ENCODE results near the gene TMEM14A.

TMEM14A gene

GRCh38 chr6:52718550-52718949, 47.6 kb downstream of the TMEM14A start:
- no peak for DNase-seq (ENCODE audit: low read depth in 1 of 2, low spot score in 1 of 2)
- TF ChIP-seq JUND (IDR thresholded peaks at IDR 0.05; ENCODE audit: low read depth): no peak
- in situ Hi-C loops (cut with HindIII; ENCODE audit: low pct_unique_long_range_greater_than_20kb, low sequenced_read_pairs): no loop called here

GRCh38 chr6:52720321-52720720, 49.4 kb downstream of the TMEM14A start:
- in situ Hi-C loops (cut with HindIII; ENCODE audit: low pct_unique_long_range_greater_than_20kb, low sequenced_read_pairs): no loop called here
- no peak for TF ChIP-seq JUND (IDR thresholded peaks at IDR 0.05; ENCODE audit: low read depth)
- no peak for DNase-seq (ENCODE audit: low read depth in 1 of 2, low spot score in 1 of 2)

- DNase-seq (ENCODE audit: low read depth in 1 of 2, low spot score in 1 of 2): peak in 1 of 2 experiments; percentile 25
- in situ Hi-C loops (cut with HindIII; ENCODE audit: low pct_unique_long_range_greater_than_20kb, low sequenced_read_pairs): no loop called here
- TF ChIP-seq JUND (IDR thresholded peaks at IDR 0.05; ENCODE audit: low read depth): no peak
Measured at GRCh38 chr6:52724042-52724405, 53.1 kb downstream of the TMEM14A start.

GRCh38 chr6:52724406-52725121, 53.7 kb downstream of the TMEM14A start:
- in situ Hi-C loops (cut with HindIII; ENCODE audit: low pct_unique_long_range_greater_than_20kb, low sequenced_read_pairs): no loop called here
- peak; percentile 45 to 87 for DNase-seq (ENCODE audit: low read depth in 1 of 2, low spot score in 1 of 2)
- no peak for TF ChIP-seq JUND (IDR thresholded peaks at IDR 0.05; ENCODE audit: low read depth)

GRCh38 chr6:52725143-52725534, 54.2 kb downstream of the TMEM14A start:
- no peak for TF ChIP-seq JUND (IDR thresholded peaks at IDR 0.05; ENCODE audit: low read depth)
- in situ Hi-C loops (cut with HindIII; ENCODE audit: low pct_unique_long_range_greater_than_20kb, low sequenced_read_pairs): no loop called here
- peak in 1 of 2 experiments; percentile 42 for DNase-seq (ENCODE audit: low read depth in 1 of 2, low spot score in 1 of 2)

GRCh38 chr6:52725535-52726192, 54.8 kb downstream of the TMEM14A start:
- in situ Hi-C loops (cut with HindIII; ENCODE audit: low pct_unique_long_range_greater_than_20kb, low sequenced_read_pairs): no loop called here
- peak in 1 of 2 experiments; percentile 73 for DNase-seq (ENCODE audit: low read depth in 1 of 2, low spot score in 1 of 2)
- TF ChIP-seq JUND (IDR thresholded peaks at IDR 0.05; ENCODE audit: low read depth): no peak

GRCh38 chr6:52726193-52726542, 55.3 kb downstream of the TMEM14A start:
- DNase-seq (ENCODE audit: low read depth in 1 of 2, low spot score in 1 of 2): no peak

GRCh38 chr6:52726741-52727535, 56.0 kb downstream of the TMEM14A start:
- no peak for DNase-seq (ENCODE audit: low read depth in 1 of 2, low spot score in 1 of 2)
- in situ Hi-C loops (cut with HindIII; ENCODE audit: low pct_unique_long_range_greater_than_20kb, low sequenced_read_pairs): no loop called here
- no peak for TF ChIP-seq JUND (IDR thresholded peaks at IDR 0.05; ENCODE audit: low read depth)

More at GRCh38 chr6:52726193-52726542, 55.3 kb downstream of the TMEM14A start:
- in situ Hi-C loops (cut with HindIII; ENCODE audit: low pct_unique_long_range_greater_than_20kb, low sequenced_read_pairs): no loop called here
- TF ChIP-seq JUND (IDR thresholded peaks at IDR 0.05; ENCODE audit: low read depth): no peak

GRCh38 chr6:52727908-52728307, 57.0 kb downstream of the TMEM14A start:
- in situ Hi-C loops (cut with HindIII; ENCODE audit: low pct_unique_long_range_greater_than_20kb, low sequenced_read_pairs): no loop called here

GRCh38 chr6:52728394-52728793, 57.5 kb downstream of the TMEM14A start:
- no peak for DNase-seq (ENCODE audit: low read depth in 1 of 2, low spot score in 1 of 2)
- in situ Hi-C loops (cut with HindIII; ENCODE audit: low pct_unique_long_range_greater_than_20kb, low sequenced_read_pairs): no loop called here
- TF ChIP-seq JUND (IDR thresholded peaks at IDR 0.05; ENCODE audit: low read depth): no peak

More at GRCh38 chr6:52727908-52728307, 57.0 kb downstream of the TMEM14A start:
- TF ChIP-seq JUND (IDR thresholded peaks at IDR 0.05; ENCODE audit: low read depth): no peak
- no peak for DNase-seq (ENCODE audit: low read depth in 1 of 2, low spot score in 1 of 2)

- DNase-seq (ENCODE audit: low read depth in 1 of 2, low spot score in 1 of 2): no peak
- TF ChIP-seq JUND (IDR thresholded peaks at IDR 0.05; ENCODE audit: low read depth): no peak
- in situ Hi-C loops (cut with HindIII; ENCODE audit: low pct_unique_long_range_greater_than_20kb, low sequenced_read_pairs): no loop called here
Measured at GRCh38 chr6:52729576-52729975, 58.7 kb downstream of the TMEM14A start.

- in situ Hi-C loops (cut with HindIII; ENCODE audit: low pct_unique_long_range_greater_than_20kb, low sequenced_read_pairs): no loop called here
Measured at GRCh38 chr6:52731719-52732118, 60.8 kb downstream of the TMEM14A start.

GRCh38 chr6:52733172-52733571, 62.3 kb downstream of the TMEM14A start:
- in situ Hi-C loops (cut with HindIII; ENCODE audit: low pct_unique_long_range_greater_than_20kb, low sequenced_read_pairs): no loop called here
- TF ChIP-seq JUND (IDR thresholded peaks at IDR 0.05; ENCODE audit: low read depth): no peak
- DNase-seq (ENCODE audit: low read depth in 1 of 2, low spot score in 1 of 2): no peak

More at GRCh38 chr6:52731719-52732118, 60.8 kb downstream of the TMEM14A start:
- no peak for TF ChIP-seq JUND (IDR thresholded peaks at IDR 0.05; ENCODE audit: low read depth)
- no peak for DNase-seq (ENCODE audit: low read depth in 1 of 2, low spot score in 1 of 2)

All from T47D (cell line).